SK-N-SH treated with all-trans-retinoic acid at 6 μM for 48 hours (cell line): ENCODE data around the gene ULK4.

Source experiments
- ARNTL ChIP-seq: fragments of 450-650 bp; formaldehyde crosslinking; IDR thresholded peaks from 2 replicates; pipeline ENCODE4 v1.5.0; 2020; ENCODE audit warnings: low read depth, mild to moderate bottlenecking, moderate library complexity, borderline replicate concordance
- CSDC2 ChIP-seq: fragments of 250-450 bp; sonication (Bioruptor Pico); IDR thresholded peaks from 2 replicates; pipeline ENCODE4 v1.5.0; 2020; ENCODE audit warnings: mild to moderate bottlenecking, moderate library complexity
- ESRRG ChIP-seq: fragments of 250-450 bp; sonication (Bioruptor Pico); IDR thresholded peaks from 2 replicates; pipeline ENCODE4 v1.6.1; 2021; ENCODE audit warnings: mild to moderate bottlenecking
- OSR1 ChIP-seq: fragments of 250-450 bp; sonication (Bioruptor Pico); IDR thresholded peaks from 2 replicates; pipeline ENCODE4 v1.8.0; 2022; ENCODE audit warnings: moderate library complexity, mild to moderate bottlenecking, inconsistent platforms
- PPARA ChIP-seq: fragments of 250-450 bp; sonication (Bioruptor Pico); IDR thresholded peaks from 2 replicates; pipeline ENCODE4 v1.5.0; 2020; ENCODE audit warnings: mild to moderate bottlenecking, borderline replicate concordance
- RARB ChIP-seq: fragments of 250-450 bp; sonication (Bioruptor Pico); IDR thresholded peaks from 2 replicates; pipeline ENCODE4 v1.8.0; 2021; ENCODE audit warnings: mild to moderate bottlenecking, moderate library complexity
- SNAI2 ChIP-seq: fragments of 250-450 bp; sonication (Bioruptor Pico); IDR thresholded peaks from 2 replicates; pipeline ENCODE4 v1.5.0; 2020; ENCODE audit warnings: mild to moderate bottlenecking, moderate library complexity
- ZFP3 ChIP-seq: fragments of 250-450 bp; sonication (Bioruptor Pico); IDR thresholded peaks from 2 replicates; pipeline ENCODE4 v1.5.0; 2020; ENCODE audit warnings: mild to moderate bottlenecking, moderate library complexity
- ZFP30 ChIP-seq: fragments of 450-650 bp; formaldehyde crosslinking; IDR thresholded peaks from 2 replicates; pipeline ENCODE4 v1.5.0; 2022; ENCODE audit warnings: mild to moderate bottlenecking, moderate library complexity
- ZNF70 ChIP-seq: fragments of 450-650 bp; formaldehyde crosslinking; IDR thresholded peaks from 2 replicates; pipeline ENCODE4 v1.5.0; 2020; ENCODE audit warnings: mild to moderate bottlenecking, moderate library complexity
- TF ChIP-seq, protein P1 (sequence below): fragments of 250-450 bp; sonication (Bioruptor Pico); IDR thresholded peaks from 2 replicates; pipeline ENCODE4 v1.8.0; 2021; ENCODE audit warnings: low read depth, mild to moderate bottlenecking, moderate library complexity, borderline replicate concordance
- TF ChIP-seq, protein P2 (sequence below): fragments of 250-450 bp; sonication (Bioruptor Pico); IDR thresholded peaks from 2 replicates; pipeline ENCODE4 v1.8.0; 2020; ENCODE audit warnings: mild to moderate bottlenecking, moderate library complexity, borderline replicate concordance

GRCh38 chr3:41629986-41630385 lies 331.9 kb downstream of the ULK4 start:
- TF ChIP-seq PPARA (CRISPR knock-in tag) (no peak), ESRRG (CRISPR knock-in tag) (no peak), ARNTL (CRISPR knock-in tag) (no peak), OSR1 (CRISPR knock-in tag) (no peak), ZNF70 (CRISPR knock-in tag) (no peak), SNAI2 (CRISPR knock-in tag) (no peak), CSDC2 (CRISPR knock-in tag) (no peak), ZFP3 (CRISPR knock-in tag) (no peak), RARB (CRISPR knock-in tag) (no peak), ZFP30 (CRISPR knock-in tag) (no peak)
- TF ChIP-seq, protein P1, sequence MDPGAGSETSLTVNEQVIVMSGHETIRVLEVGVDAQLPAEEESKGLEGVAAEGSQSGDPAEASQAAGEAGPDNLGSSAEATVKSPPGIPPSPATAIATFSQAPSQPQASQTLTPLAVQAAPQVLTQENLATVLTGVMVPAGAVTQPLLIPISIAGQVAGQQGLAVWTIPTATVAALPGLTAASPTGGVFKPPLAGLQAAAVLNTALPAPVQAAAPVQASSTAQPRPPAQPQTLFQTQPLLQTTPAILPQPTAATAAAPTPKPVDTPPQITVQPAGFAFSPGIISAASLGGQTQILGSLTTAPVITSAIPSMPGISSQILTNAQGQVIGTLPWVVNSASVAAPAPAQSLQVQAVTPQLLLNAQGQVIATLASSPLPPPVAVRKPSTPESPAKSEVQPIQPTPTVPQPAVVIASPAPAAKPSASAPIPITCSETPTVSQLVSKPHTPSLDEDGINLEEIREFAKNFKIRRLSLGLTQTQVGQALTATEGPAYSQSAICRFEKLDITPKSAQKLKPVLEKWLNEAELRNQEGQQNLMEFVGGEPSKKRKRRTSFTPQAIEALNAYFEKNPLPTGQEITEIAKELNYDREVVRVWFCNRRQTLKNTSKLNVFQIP (CRISPR knock-in tag): no peak
- TF ChIP-seq, protein P2, sequence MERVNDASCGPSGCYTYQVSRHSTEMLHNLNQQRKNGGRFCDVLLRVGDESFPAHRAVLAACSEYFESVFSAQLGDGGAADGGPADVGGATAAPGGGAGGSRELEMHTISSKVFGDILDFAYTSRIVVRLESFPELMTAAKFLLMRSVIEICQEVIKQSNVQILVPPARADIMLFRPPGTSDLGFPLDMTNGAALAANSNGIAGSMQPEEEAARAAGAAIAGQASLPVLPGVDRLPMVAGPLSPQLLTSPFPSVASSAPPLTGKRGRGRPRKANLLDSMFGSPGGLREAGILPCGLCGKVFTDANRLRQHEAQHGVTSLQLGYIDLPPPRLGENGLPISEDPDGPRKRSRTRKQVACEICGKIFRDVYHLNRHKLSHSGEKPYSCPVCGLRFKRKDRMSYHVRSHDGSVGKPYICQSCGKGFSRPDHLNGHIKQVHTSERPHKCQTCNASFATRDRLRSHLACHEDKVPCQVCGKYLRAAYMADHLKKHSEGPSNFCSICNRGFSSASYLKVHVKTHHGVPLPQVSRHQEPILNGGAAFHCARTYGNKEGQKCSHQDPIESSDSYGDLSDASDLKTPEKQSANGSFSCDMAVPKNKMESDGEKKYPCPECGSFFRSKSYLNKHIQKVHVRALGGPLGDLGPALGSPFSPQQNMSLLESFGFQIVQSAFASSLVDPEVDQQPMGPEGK: no peak
